NCI-H2081 (cell line): Measurements from ENCODE around the gene WIPF3.
"Not testable (repeated sequence)": the region's sequence is repeated elsewhere in the genome, so short reads cannot be mapped to it uniquely, and the experiment has no call there.

ENCODE experiments used
- DNase-seq, 2 experiments: peaks; one replicate each; lab custom pipeline; 2025; lab: John Stamatoyannopoulos, UW

WIPF3 gene

GRCh38 chr7:29879609-29880008 is 73.3 kb downstream of the WIPF3 start:
- no peak for DNase-seq

- DNase-seq, result no peak
Measured at GRCh38 chr7:29881724-29882123, 75.4 kb downstream of the WIPF3 start.

GRCh38 chr7:29882481-29882880 is 76.2 kb downstream of the WIPF3 start:
- no peak for DNase-seq

- peak; percentile 21 to 37 for DNase-seq
Measured at GRCh38 chr7:29883462-29884398, 77.4 kb downstream of the WIPF3 start.

GRCh38 chr7:29884399-29885272 is 78.3 kb downstream of the WIPF3 start:
- peak; percentile 58 to 77 for DNase-seq

- DNase-seq, result peak in 1 of 2 experiments; percentile 36
Measured at GRCh38 chr7:29885626-29886025, 79.3 kb downstream of the WIPF3 start.

GRCh38 chr7:29886827-29887226 is 80.5 kb downstream of the WIPF3 start:
- no peak for DNase-seq

- no peak for DNase-seq
Measured at GRCh38 chr7:29888006-29888405, 81.7 kb downstream of the WIPF3 start.

GRCh38 chr7:29889288-29889687 is 83.0 kb downstream of the WIPF3 start:
- no peak for DNase-seq

GRCh38 chr7:29890251-29890650 is 83.9 kb downstream of the WIPF3 start:
- DNase-seq, result no peak

- DNase-seq, result not testable (repeated sequence)
Measured at GRCh38 chr7:29890786-29891185, 84.5 kb downstream of the WIPF3 start.

- DNase-seq, result no peak
Measured at GRCh38 chr7:29891766-29892165, 85.5 kb downstream of the WIPF3 start.

- DNase-seq, result no peak
Measured at GRCh38 chr7:29892231-29892630, 85.9 kb downstream of the WIPF3 start.

- DNase-seq, result no peak
Measured at GRCh38 chr7:29893351-29893965, 87.2 kb downstream of the WIPF3 start.

- no peak for DNase-seq
Measured at GRCh38 chr7:29894256-29894655, 87.9 kb downstream of the WIPF3 start.

GRCh38 chr7:29895559-29895958 is 89.3 kb downstream of the WIPF3 start:
- no peak for DNase-seq

- no peak for DNase-seq
Measured at GRCh38 chr7:29896685-29897411, 90.5 kb downstream of the WIPF3 start.

- DNase-seq, result no peak
Measured at GRCh38 chr7:29898301-29898700, 92.0 kb downstream of the WIPF3 start.

- DNase-seq, result no peak
Measured at GRCh38 chr7:29900745-29901144, 94.4 kb downstream of the WIPF3 start.

- DNase-seq, result no peak
Measured at GRCh38 chr7:29906200-29907022, 100.1 kb downstream of the WIPF3 start.

GRCh38 chr7:29914180-29914579 is 107.9 kb downstream of the WIPF3 start:
- no peak for DNase-seq
